GM21717 (cell line): ENCODE data around the gene FA2H.

ENCODE experiments used
- ATAC-seq: cut with Tn5 transposase; IDR thresholded peaks from one replicate; pipeline ENCODE4 v1.9.1; 2021; ENCODE audit warnings: mild to moderate bottlenecking, moderate library complexity; ENCODE audit not compliant: unreplicated experiment

The FA2H gene

GRCh38 chr16:74745109-74745615 lies 29.5 kb downstream of the FA2H start:
- ATAC-seq: no peak

DNA sequence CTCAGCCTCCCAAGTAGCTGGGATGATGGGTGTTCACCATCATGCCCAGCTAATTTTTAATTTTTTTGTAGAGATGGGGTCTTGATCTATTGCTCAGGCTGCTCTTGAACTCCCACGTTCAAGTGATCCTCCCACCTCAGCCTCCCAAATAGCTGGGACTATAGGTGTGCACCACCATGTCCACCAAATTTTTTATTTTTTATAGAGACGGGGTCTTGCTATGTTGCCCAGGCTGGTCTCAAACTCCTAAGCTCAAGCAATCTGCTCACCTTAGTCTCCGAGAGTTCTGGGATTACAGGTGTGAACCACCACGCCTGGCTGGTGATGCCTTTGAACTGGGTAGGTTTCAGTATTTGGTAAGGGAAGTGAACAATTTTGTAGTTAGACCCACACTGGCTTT lies 30.1 kb downstream of the FA2H start:
- no peak for ATAC-seq

DNA sequence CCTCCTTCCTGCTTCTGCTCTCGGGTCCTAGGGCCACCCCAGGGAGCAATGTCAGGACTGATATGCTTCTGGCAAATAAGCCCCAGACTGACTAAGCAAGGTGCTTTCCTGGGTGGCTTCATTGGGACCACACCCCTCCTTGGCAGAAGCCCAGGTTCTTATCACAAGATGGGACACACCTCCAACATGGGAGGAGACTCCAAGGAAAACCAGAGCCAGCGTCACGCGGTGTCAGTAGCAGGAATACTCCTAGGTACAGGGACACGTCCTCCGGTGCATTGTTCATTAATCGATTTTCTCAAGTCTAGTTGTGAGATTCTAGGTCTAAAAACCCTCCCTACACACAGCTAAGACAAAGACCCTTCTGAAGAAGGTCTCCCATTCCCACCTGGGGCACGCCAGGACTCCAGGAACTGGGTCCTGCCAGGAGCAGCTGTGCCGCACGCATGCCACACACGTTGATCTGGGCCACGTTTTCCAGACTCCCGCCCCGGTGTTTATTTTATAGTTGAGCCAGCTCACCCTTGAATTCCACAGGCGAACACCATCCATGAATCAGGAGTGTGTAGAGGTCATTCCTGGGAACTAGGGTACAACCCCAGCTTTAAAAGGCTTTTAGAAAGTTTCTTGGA lies 30.8 kb downstream of the FA2H start:
- ATAC-seq: no peak

GRCh38 chr16:74743045-74743667 lies 31.5 kb downstream of the FA2H start:
- ATAC-seq: no peak

GRCh38 chr16:74742051-74742481 lies 32.6 kb downstream of the FA2H start:
- ATAC-seq: no peak

GRCh38 chr16:74740795-74741304 lies 33.8 kb downstream of the FA2H start:
- no peak for ATAC-seq

DNA sequence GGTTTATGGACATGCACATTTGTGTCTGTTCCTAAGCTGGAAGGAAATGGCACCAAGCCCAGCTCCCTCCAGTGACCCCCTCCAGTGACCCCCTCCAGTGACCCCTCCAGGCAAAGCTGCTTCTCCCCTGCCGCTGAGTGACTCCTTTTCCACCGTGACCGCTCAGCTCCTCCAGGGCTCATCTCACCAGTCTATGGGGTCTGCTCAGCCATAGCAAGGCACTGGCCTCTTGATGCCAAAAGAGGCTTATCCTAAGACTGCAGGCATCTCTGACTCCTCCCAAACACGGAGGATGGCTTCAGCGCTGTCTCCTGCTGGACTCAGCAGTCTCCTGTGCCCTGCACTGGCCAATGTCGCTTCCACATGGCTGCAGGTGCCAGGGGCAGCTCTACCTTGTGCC lies 35.3 kb downstream of the FA2H start:
- ATAC-seq: no peak

DNA sequence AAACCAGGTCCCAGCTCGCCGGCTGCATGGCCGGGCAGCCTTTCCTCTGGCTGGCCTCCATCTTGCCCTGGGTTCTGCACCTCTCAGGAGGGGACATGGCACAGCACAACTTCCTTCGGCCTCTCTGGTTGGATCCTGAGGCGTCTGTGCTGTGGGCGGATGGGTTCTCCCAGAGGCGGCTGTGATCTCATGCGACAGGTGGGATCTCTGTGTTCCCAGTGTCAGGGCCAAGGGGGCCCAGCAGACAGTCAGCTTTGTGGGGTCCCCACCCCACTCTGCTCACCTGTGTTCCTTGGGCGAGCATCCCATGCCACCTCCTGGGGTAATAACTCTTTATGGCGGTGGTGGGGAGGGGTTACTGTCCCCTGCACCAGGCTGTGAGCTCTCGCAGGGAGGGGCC lies 35.8 kb downstream of the FA2H start:
- no peak for ATAC-seq

DNA sequence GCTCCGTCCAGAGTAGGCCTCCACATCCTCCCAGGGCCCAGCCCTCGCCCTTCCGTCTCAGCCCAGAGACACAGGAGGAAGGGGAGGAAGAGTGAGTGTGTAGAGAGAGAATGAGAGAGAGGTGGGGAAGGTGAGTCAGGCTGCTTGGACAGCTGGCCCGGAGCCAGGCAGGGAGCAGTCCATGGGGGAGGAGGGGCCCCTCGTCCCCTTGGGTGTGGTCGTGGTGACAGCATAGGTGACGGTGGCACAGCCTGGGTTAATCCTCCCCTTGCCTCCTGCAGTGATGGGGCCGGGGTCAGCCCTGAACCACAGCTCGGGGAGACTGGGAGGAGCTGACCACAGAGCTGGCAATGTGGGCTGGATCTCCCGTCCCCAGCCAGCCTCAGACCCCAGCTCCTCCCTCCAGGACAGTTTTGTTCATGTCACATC lies 36.5 kb downstream of the FA2H start:
- ATAC-seq: no peak

DNA sequence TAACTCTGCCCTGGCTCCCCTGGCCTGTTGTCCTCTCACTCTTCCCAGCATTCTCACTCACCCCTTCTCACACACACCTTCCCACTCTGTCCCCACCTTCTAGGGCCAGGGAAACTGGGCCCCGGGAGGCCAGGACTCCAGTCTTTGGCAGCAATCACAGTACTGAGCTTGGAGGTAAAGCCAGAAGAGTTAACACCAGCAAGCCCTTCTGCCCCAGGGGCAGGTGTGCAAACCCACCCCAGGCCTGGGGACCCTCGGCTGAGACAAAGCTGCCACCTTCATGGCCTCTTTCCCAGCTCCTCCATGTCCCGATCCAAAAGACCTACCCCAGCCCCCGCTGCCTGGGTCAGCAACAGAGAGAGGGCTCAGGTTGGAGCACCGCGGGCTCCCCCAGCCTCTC lies 37.1 kb downstream of the FA2H start:
- ATAC-seq: no peak

GRCh38 chr16:74736531-74737157 lies 38.0 kb downstream of the FA2H start:
- no peak for ATAC-seq

DNA sequence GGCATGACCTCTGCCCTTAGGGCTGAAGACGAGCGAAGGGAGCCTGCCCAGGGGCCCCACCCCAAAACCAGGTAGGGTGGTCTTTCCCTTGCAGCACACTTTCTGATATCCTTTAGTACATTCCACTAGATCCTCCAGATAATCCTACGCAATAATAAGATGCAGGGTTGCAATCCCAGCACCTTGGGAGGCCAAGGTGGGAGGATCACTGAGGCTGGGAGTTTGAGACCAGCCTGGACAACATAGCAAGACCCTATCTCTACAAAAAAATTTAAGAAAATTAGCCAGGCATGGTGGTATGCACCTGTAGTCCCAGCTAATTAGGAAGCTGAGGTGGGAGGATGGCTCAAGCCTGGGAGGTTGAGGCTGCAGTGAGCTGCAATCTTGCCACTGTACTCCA lies 39.1 kb downstream of the FA2H start:
- no peak for ATAC-seq

DNA sequence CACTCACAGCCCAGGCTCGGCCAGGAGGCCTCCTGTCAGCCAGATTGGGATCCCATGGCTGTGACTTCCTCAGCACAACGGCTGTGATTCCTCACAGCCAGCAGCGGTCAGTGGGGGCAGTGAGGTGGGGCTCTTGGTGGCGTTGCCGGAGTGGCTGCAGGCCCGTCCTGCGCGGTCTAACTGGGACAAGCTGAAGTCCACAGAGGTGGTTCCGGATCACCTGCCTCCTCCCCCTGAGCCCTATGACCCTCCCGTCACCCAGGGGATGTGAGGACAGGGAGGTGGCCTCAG lies 39.5 kb downstream of the FA2H start:
- no peak for ATAC-seq

- ATAC-seq: no peak
Observed at GRCh38 chr16:74734361-74735161, 40.1 kb downstream of the FA2H start.

GRCh38 chr16:74732707-74733350 lies 41.8 kb downstream of the FA2H start:
- no peak for ATAC-seq

- ATAC-seq: no peak
Observed at GRCh38 chr16:74731853-74732477, 42.7 kb downstream of the FA2H start.

DNA sequence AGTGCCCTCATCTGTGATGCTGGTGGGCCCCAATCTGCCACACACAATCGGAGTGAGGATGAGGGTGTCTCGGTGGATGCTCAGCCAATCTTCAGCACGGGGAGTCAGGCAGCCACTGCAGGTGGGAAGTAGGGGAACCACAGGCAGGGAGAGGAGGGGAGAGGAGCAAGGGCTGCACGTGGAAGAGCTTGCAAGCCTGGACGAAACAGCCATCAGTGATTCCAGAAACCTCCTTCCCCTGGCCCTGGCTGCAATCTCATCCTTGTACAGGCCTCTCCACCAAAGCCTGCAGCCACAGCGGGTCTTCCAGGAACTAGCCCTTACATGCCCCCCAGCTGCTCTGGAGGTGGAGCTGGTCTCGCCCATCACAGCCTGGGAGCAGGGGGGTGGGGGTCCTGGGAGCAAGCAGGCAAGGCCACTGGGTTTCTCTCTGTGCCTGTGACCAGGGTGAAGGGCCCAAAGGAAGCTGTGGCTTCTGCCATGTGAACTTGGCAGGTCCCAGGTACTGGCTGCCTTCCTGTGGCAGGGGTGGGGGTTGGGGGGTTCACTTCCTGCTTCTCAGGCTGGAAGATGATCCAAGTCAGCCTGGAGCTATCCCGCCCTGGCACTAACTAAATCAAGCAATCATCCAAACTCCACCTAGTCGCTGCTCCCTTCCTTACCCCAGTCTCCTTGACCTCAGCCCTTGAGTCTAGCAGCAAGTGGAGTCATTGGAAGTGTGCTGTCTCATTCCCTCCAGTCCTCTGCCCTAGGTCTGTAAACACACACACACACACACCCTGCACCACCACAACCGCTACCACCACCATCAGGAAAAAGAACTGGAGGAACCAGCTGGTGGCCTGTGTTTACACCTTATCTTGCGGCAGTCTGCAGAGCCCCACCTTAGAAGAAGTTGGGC lies 44.6 kb downstream of the FA2H start:
- ATAC-seq: no peak

GRCh38 chr16:74727903-74728302 lies 46.7 kb downstream of the FA2H start:
- no peak for ATAC-seq

DNA sequence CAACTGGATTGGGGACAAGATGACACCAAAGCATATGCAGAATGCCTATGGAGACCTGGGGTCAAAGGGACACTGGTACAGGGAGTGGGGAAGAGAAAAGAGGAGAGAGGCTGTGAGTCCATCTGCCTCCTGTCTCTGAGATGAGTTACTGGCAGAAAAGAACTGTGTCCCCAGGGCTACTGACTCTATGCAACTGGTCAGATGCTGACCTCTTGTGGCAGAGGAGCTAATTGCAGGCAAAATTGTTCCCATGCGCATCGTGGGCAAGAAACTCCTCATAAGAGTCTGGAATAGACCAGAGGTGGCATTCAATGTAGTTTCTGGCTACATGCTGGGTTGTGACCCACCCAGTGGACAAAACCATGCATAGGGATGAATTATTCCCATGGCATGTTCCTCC lies 47.9 kb downstream of the FA2H start:
- no peak for ATAC-seq
